ENCODE measurements around the gene NDUFA13.
A peak's percentile ranks its signal among the peaks of the same experiment; 100 is the strongest.

NDUFA13 gene

GRCh38 chr19:19482809-19483596 lies 33.0 kb upstream of the NDUFA13 start:
- peak overlapping the region; percentile 41; the same call in 1 of the 2 replicates for H3K27ac ChIP-seq (ENCODE audit: extremely low read depth, low read depth, low read length)
- CTCF ChIA-PET = interaction anchor here (0.6 to 1.0 kb wide), 2 partner anchors 116 to 381 kb away, joined by 3 read pairs; no protein-coding TSS in a partner anchor

GRCh38 chr19:19485161-19485997 lies 30.6 kb upstream of the NDUFA13 start:
- ChIA-PET POLR2A (no interaction called here), CTCF (interaction anchor here (0.6 to 3.6 kb wide), 2 partner anchors 9 to 300 kb away, joined by 4 to 16 read pairs; no protein-coding TSS in a partner anchor)
- no peak overlapping the region for H3K27ac ChIP-seq (ENCODE audit: extremely low read depth, low read depth, low read length)
- H3K36me3 ChIP-seq (ENCODE audit: control insufficient read depth in 2 of 2, insufficient read depth in 1 of 2, low read length in 2 of 2) = peaks cover 0 to 27% of the 10 kb centered on the region in 2 experiments; a peak in 2 of 3 replicates
- TF ChIP-seq SP2 (tag by site-specific recombination; IDR thresholded peaks at IDR 0.05) (no peak), ZNF692 (tag by site-specific recombination; IDR thresholded peaks at IDR 0.05) (peak; percentile 46; the same call in 1 of the 2 replicates), GLIS1 (tag by site-specific recombination; IDR thresholded peaks at IDR 0.05) (peak; percentile 1; the same call in 1 of the 2 replicates), SCRT2 (tag by site-specific recombination; IDR thresholded peaks at IDR 0.05) (peak; percentile 34; the same call in 1 of the 2 replicates)
- no peaks in the 10 kb centered on the region for H3K9me3 ChIP-seq (ENCODE audit: control insufficient read depth, insufficient read depth, low read depth, low read length)
- H3K4me1 ChIP-seq (ENCODE audit: control insufficient read depth, insufficient read depth, low read length) = peaks cover 11% of the 10 kb centered on the region
- H3K4me3 ChIP-seq (ENCODE audit: low read depth, low read length) = no peak overlapping the region

More at GRCh38 chr19:19482809-19483596, 33.0 kb upstream of the NDUFA13 start:
- Histone ChIP-seq H3K36me3 (ENCODE audit: control insufficient read depth in 2 of 2, insufficient read depth in 1 of 2, low read length in 2 of 2) (peaks cover 0 to 37% of the 10 kb centered on the region in 2 experiments; a peak in 2 of 3 replicates), H3K9me3 (ENCODE audit: control insufficient read depth, insufficient read depth, low read depth, low read length) (no peaks in the 10 kb centered on the region), H3K4me1 (ENCODE audit: control insufficient read depth, insufficient read depth, low read length) (no peaks in the 10 kb centered on the region; the same call in 1 of the 2 replicates), H3K4me3 (ENCODE audit: low read depth, low read length) (no peak overlapping the region)
- TF ChIP-seq ZFHX2 (tag by site-specific recombination; conservative IDR thresholded peaks at IDR 0.05) (peak; percentile 62), BCL11A (tag by site-specific recombination; IDR thresholded peaks at IDR 0.05; ENCODE audit: low read depth) (no peak), GLIS1 (tag by site-specific recombination; IDR thresholded peaks at IDR 0.05) (peak; percentile 34)
- POLR2A ChIA-PET = interaction anchor here (0.6 kb wide), 1 partner anchor 69 kb away, joined by 4 read pairs; no protein-coding TSS in a partner anchor

GRCh38 chr19:19485998-19486290 lies 30.1 kb upstream of the NDUFA13 start:
- no peak overlapping the region for H3K27ac ChIP-seq (ENCODE audit: extremely low read depth, low read depth, low read length)
- TF ChIP-seq GLIS1 (tag by site-specific recombination; IDR thresholded peaks at IDR 0.05) (peak; percentile 91), ZSCAN30 (tag by site-specific recombination; IDR thresholded peaks at IDR 0.05) (no peak), ZBTB17 (tag by site-specific recombination; IDR thresholded peaks at IDR 0.05) (no peak), KLF10 (tag by site-specific recombination; IDR thresholded peaks at IDR 0.05) (no peak)
- POLR2A ChIA-PET = no interaction called here
- CTCF ChIA-PET = interaction anchor here (3.6 kb wide), 1 partner anchor 10 kb away, joined by 16 read pairs; no protein-coding TSS in a partner anchor
- H3K4me1 ChIP-seq (ENCODE audit: control insufficient read depth, insufficient read depth, low read length) = peaks cover 11% of the 10 kb centered on the region
- H3K4me3 ChIP-seq (ENCODE audit: low read depth, low read length) = no peak overlapping the region
- no peaks in the 10 kb centered on the region for H3K9me3 ChIP-seq (ENCODE audit: control insufficient read depth, insufficient read depth, low read depth, low read length)
- H3K36me3 ChIP-seq (ENCODE audit: control insufficient read depth in 2 of 2, insufficient read depth in 1 of 2, low read length in 2 of 2) = peaks cover 0 to 24% of the 10 kb centered on the region in 2 experiments; a peak in 2 of 3 replicates

GRCh38 chr19:19486343-19487076 lies 29.5 kb upstream of the NDUFA13 start:
- H3K9me3 ChIP-seq (ENCODE audit: control insufficient read depth, insufficient read depth, low read depth, low read length) = no peaks in the 10 kb centered on the region
- no peak overlapping the region for H3K27ac ChIP-seq (ENCODE audit: extremely low read depth, low read depth, low read length)
- TF ChIP-seq SP2 (tag by site-specific recombination; IDR thresholded peaks at IDR 0.05) (no peak), ZNF473 (tag by site-specific recombination; IDR thresholded peaks at IDR 0.05) (no peak), ZNF211 (tag by site-specific recombination; IDR thresholded peaks at IDR 0.05; ENCODE audit: low read depth) (no peak)
- peaks cover 0 to 25% of the 10 kb centered on the region in 2 experiments; a peak in 2 of 3 replicates for H3K36me3 ChIP-seq (ENCODE audit: control insufficient read depth in 2 of 2, insufficient read depth in 1 of 2, low read length in 2 of 2)
- peaks cover 11% of the 10 kb centered on the region for H3K4me1 ChIP-seq (ENCODE audit: control insufficient read depth, insufficient read depth, low read length)
- POLR2A ChIA-PET = interaction anchor here (1.6 kb wide), 1 partner anchor 101 kb away, joined by 4 read pairs; no protein-coding TSS in a partner anchor
- CTCF ChIA-PET = interaction anchor here (3.6 kb wide), 1 partner anchor 10 kb away, joined by 16 read pairs; no protein-coding TSS in a partner anchor
- H3K4me3 ChIP-seq (ENCODE audit: low read depth, low read length) = no peak overlapping the region
